H9 (cell line): ENCODE results near the gene EFHD2. TPM values are rescaled to one million over a fixed set of nuclear protein-coding genes. Genes with fewer than 3 reads are reported as not detected.

Experiments
- DNase-seq: peaks from one replicate; pipeline ENCODE4 v3.0.0-alpha.2; 2017
- H2AFZ ChIP-seq: one replicate; pipeline ENCODE4 v1.6.1; 2013; ENCODE audit warnings: mild to moderate bottlenecking, low read length, control low read depth, moderate library complexity
- H2AK5ac ChIP-seq: 2 replicates; pipeline ENCODE4 v1.6.1; 2013; ENCODE audit warnings: low read length, control low read depth, mixed read lengths; ENCODE audit not compliant: insufficient read length
- H2BK120ac ChIP-seq: one replicate; pipeline ENCODE4 v1.6.1; 2013; ENCODE audit warnings: low read depth, mild to moderate bottlenecking, low read length, control low read depth, inconsistent platforms; ENCODE audit not compliant: poor library complexity, severe bottlenecking
- H2BK12ac ChIP-seq: 2 replicates; pipeline ENCODE4 v1.6.1; 2013; ENCODE audit warnings: low read length, control low read depth, mixed read lengths, low read depth; ENCODE audit not compliant: insufficient read length
- H2BK15ac ChIP-seq: 2 replicates; pipeline ENCODE4 v1.6.1; 2013; ENCODE audit warnings: low read depth, low read length, control low read depth
- H2BK20ac ChIP-seq: one replicate; pipeline ENCODE4 v1.6.1; 2013; ENCODE audit warnings: low read depth, mild to moderate bottlenecking, low read length, control low read depth, inconsistent platforms; ENCODE audit not compliant: poor library complexity, severe bottlenecking
- H2BK5ac ChIP-seq: 2 replicates; pipeline ENCODE4 v1.6.1; 2013; ENCODE audit warnings: low read length, control low read depth, mixed read lengths; ENCODE audit not compliant: insufficient read length
- H3K14ac ChIP-seq: 2 replicates; pipeline ENCODE4 v1.6.1; 2013; ENCODE audit warnings: low read length, control low read depth; ENCODE audit not compliant: insufficient read depth
- H3K18ac ChIP-seq: 2 replicates; pipeline ENCODE4 v1.6.1; 2013; ENCODE audit warnings: low read depth, mild to moderate bottlenecking, mixed read lengths, low read length, control low read depth; ENCODE audit not compliant: insufficient read length
- H3K23ac ChIP-seq: 2 replicates; pipeline ENCODE4 v1.6.1; 2013; ENCODE audit warnings: low read length, control low read depth, mixed read lengths, low read depth; ENCODE audit not compliant: insufficient read length
- H3K23me2 ChIP-seq: 2 replicates; pipeline ENCODE4 v1.6.1; 2013; ENCODE audit warnings: low read depth, mild to moderate bottlenecking, mixed read lengths, low read length, control low read depth; ENCODE audit not compliant: insufficient read length, poor library complexity, severe bottlenecking
- H3K27ac ChIP-seq: 2 replicates; pipeline ENCODE4 v1.5.1; 2013; ENCODE audit warnings: low read length, control low read depth, mixed read lengths, low read depth; ENCODE audit not compliant: insufficient read length
- H3K27me3 ChIP-seq: 2 replicates; pipeline ENCODE4 v1.6.1; 2013; ENCODE audit warnings: low read length, control low read depth, inconsistent platforms; ENCODE audit not compliant: insufficient read depth
- H3K4ac ChIP-seq: 2 replicates; pipeline ENCODE4 v1.6.1; 2013; ENCODE audit warnings: low read depth, mild to moderate bottlenecking, control low read depth, inconsistent platforms, low read length, moderate library complexity
- H3K4me1 ChIP-seq: 2 replicates; pipeline ENCODE4 v1.6.1; 2013; ENCODE audit warnings: low read length, control low read depth, inconsistent platforms; ENCODE audit not compliant: insufficient read depth
- H3K4me2 ChIP-seq: 2 replicates; pipeline ENCODE4 v1.6.1; 2013; ENCODE audit warnings: low read length, control low read depth, mixed read lengths; ENCODE audit not compliant: insufficient read length, insufficient read depth
- H3K56ac ChIP-seq: 2 replicates; pipeline ENCODE4 v1.6.1; 2013; ENCODE audit warnings: low read depth, mild to moderate bottlenecking, mixed read lengths, low read length, control low read depth; ENCODE audit not compliant: insufficient read length
- H3K79me1 ChIP-seq: 2 replicates; pipeline ENCODE4 v1.6.1; 2013; ENCODE audit warnings: low read depth, mild to moderate bottlenecking, moderate library complexity, low read length, control low read depth, inconsistent platforms; ENCODE audit not compliant: insufficient read depth, poor library complexity, severe bottlenecking
- H3K79me2 ChIP-seq: 2 replicates; pipeline ENCODE4 v1.6.1; 2013; ENCODE audit warnings: low read length, control low read depth, inconsistent platforms; ENCODE audit not compliant: insufficient read depth
- H3K9ac ChIP-seq: 2 replicates; pipeline ENCODE4 v1.6.1; 2013; ENCODE audit warnings: low read length, control low read depth, mixed read lengths; ENCODE audit not compliant: insufficient read length; ENCODE audit errors: extremely low read depth
- H3K9me3 ChIP-seq: one replicate; pipeline ENCODE4 v1.6.1; 2013; ENCODE audit warnings: low read depth, low read length, inconsistent platforms; ENCODE audit not compliant: control insufficient read depth
- H3T11ph ChIP-seq: one replicate; pipeline ENCODE4 v1.6.1; 2013; ENCODE audit warnings: mild to moderate bottlenecking, low read length, control low read depth, inconsistent platforms
- H4K20me1 ChIP-seq: one replicate; pipeline ENCODE4 v1.6.1; 2013; ENCODE audit not compliant: control insufficient read depth, insufficient read length, insufficient read depth
- H4K5ac ChIP-seq: 2 replicates; pipeline ENCODE4 v1.6.1; 2013; ENCODE audit warnings: low read depth, mild to moderate bottlenecking, mixed read lengths, low read length, control low read depth; ENCODE audit not compliant: insufficient read length
- H4K8ac ChIP-seq: replicated peaks from 2 replicates; pipeline ENCODE4 v1.6.1; 2013; ENCODE audit warnings: low read length, control low read depth, mixed read lengths, low read depth; ENCODE audit not compliant: insufficient read length
- H4K91ac ChIP-seq: 2 replicates; pipeline ENCODE4 v1.6.1; 2013; ENCODE audit warnings: low read depth, mild to moderate bottlenecking, moderate library complexity, mixed read lengths, low read length, control low read depth; ENCODE audit not compliant: insufficient read length
- H3K27ac Mint-ChIP-seq, 3 experiments: 2 replicates in 2 of 3; 3 replicates in 1 of 3; pipeline ENCODE4 v1.8.0; 2020 to 2021; ENCODE audit warnings: mixed read lengths in 3 of 3, mild to moderate bottlenecking in 1 of 3, moderate library complexity in 1 of 3
- H3K27me3 Mint-ChIP-seq: 2 replicates; pipeline ENCODE4 v1.8.0; 2021; ENCODE audit warnings: low read depth, mild to moderate bottlenecking, moderate library complexity, mixed read lengths
- H3K36me3 Mint-ChIP-seq, 3 experiments: 2 replicates in 2 of 3; 3 replicates in 1 of 3; pipeline ENCODE4 v1.8.0; 2020 to 2021; ENCODE audit warnings: low read depth in 3 of 3, mixed read lengths in 3 of 3; ENCODE audit not compliant: insufficient read depth in 1 of 3
- H3K4me1 Mint-ChIP-seq, 2 experiments: 2 replicates each; pipeline ENCODE4 v1.8.0; 2020; ENCODE audit warnings: mixed read lengths in 2 of 2
- H3K4me3 Mint-ChIP-seq, 2 experiments: 2 replicates in 1 of 2; 3 replicates in 1 of 2; pipeline ENCODE4 v1.8.0; 2020 to 2021; ENCODE audit warnings: mild to moderate bottlenecking in 2 of 2, mixed read lengths in 2 of 2, moderate library complexity in 1 of 2
- H3K9me3 Mint-ChIP-seq, 2 experiments: 2 replicates in 1 of 2; 3 replicates in 1 of 2; pipeline ENCODE4 v1.8.0; 2020; ENCODE audit warnings: mild to moderate bottlenecking in 2 of 2, mixed read lengths in 2 of 2, moderate library complexity in 1 of 2
- CTCF ChIP-seq: fragments of 200-600 bp; sonication (generic); conservative IDR thresholded peaks from 3 replicates; pipeline ENCODE4 v1.8.0; 2021; ENCODE audit warnings: antibody characterized with exemption, mild to moderate bottlenecking
- WGBS: extraction: QIAGEN DNeasy Blood & Tissue Kit; methylation state at CpG from one replicate; pipeline ENCODE4 v1.1.7; 2013; ENCODE audit warnings: missing lambda C conversion rate, low lambda C conversion rate, mixed read lengths; ENCODE audit not compliant: insufficient read length; ENCODE audit errors: extremely low coverage; 5-methylcytosine and 5-hydroxymethylcytosine counted together
- total RNA-seq: library from RNA; stranded (reverse); gene quantifications from 2 replicates; pipeline ENCODE4 v1.2.1, GENCODE V29; 2021

Gene EFHD2
- total RNA-seq, 1 experiment from 2014 or later: 16.5 TPM

DNA sequence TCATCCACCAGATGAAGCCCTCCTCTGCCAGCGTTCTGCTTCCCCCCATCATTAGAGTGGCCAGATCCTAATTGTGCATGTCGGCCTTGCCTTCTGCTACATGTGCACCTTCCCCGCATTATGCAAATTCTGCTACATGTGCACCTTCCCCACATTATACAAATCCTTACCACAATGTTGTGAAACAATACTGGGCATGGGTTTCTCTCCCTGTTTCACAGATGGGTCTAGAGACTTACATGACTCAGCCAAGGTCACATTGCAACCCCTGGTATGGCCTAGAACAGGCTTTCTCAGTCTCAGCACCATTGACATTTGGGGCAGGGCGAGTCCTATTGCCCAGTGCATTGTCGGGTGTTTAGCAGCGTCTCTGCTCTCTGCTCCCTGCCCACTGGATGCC, 45.8 kb downstream of the EFHD2 start:
- Histone ChIP-seq H4K20me1 (no peaks in the 10 kb centered on the region), H2BK120ac (no peak overlapping the region), H3T11ph (no peak overlapping the region), H3K79me1 (no peaks in the 10 kb centered on the region), H2BK20ac (no peak overlapping the region), H2AK5ac (no peak overlapping the region), H4K5ac (no peak overlapping the region), H2AFZ (no peak overlapping the region), H3K23me2 (no peaks in the 10 kb centered on the region), H3K9ac (no peak overlapping the region), H3K9me3 (no peaks in the 10 kb centered on the region), H3K56ac (no peak overlapping the region), H3K14ac (no peak overlapping the region), H3K79me2 (no peaks in the 10 kb centered on the region), H4K8ac (no peak overlapping the region), H3K18ac (no peak overlapping the region), H2BK15ac (no peak overlapping the region), H3K27ac (no peak overlapping the region), H3K4me2 (no peak overlapping the region), H2BK12ac (no peak overlapping the region), H2BK5ac (no peak overlapping the region), H3K4me1 (no peaks in the 10 kb centered on the region), H3K4ac (no peak overlapping the region), H3K23ac (no peak overlapping the region), H3K27me3 (no peaks in the 10 kb centered on the region), H4K91ac (no peak overlapping the region)
- peaks cover 0 to 6% of the 10 kb centered on the region in 2 experiments; a peak in 2 of 5 replicates for H3K9me3 Mint-ChIP-seq
- H3K4me3 Mint-ChIP-seq: no peak overlapping the region
- H3K36me3 Mint-ChIP-seq: no peaks in the 10 kb centered on the region; a peak in 1 of 7 replicates
- H3K4me1 Mint-ChIP-seq: peaks cover 11 to 20% of the 10 kb centered on the region in 2 experiments
- DNase-seq: no peak
- TF ChIP-seq CTCF: no peak
- H3K27ac Mint-ChIP-seq: no peak overlapping the region; a peak in 1 of 7 replicates
- WGBS: no CpG with 5 or more reads among the region's 6 CpGs
- H3K27me3 Mint-ChIP-seq: peaks cover 2% of the 10 kb centered on the region
